Endothelial cell (in vitro differentiated cells): Measurements from ENCODE around the gene PPP2R2C. TPM values are rescaled to one million over a fixed set of nuclear protein-coding genes. Genes with fewer than 3 reads are reported as not detected.

Experiments
- DNase-seq: peaks from one replicate; pipeline ENCODE4 v3.0.0; 2021; ENCODE audit warnings: low spot score
- H3K27ac Mint-ChIP-seq: one replicate; pipeline ENCODE4 v1.8.0; 2021; ENCODE audit warnings: mixed read lengths, inconsistent platforms; ENCODE audit not compliant: unreplicated experiment
- H3K27me3 Mint-ChIP-seq: one replicate; pipeline ENCODE4 v1.8.0; 2021; ENCODE audit warnings: mild to moderate bottlenecking, moderate library complexity, mixed read lengths, inconsistent platforms; ENCODE audit not compliant: unreplicated experiment
- H3K36me3 Mint-ChIP-seq: one replicate; pipeline ENCODE4 v1.8.0; 2021; ENCODE audit warnings: mild to moderate bottlenecking, low read depth, mixed read lengths, inconsistent platforms; ENCODE audit not compliant: unreplicated experiment
- H3K4me1 Mint-ChIP-seq: one replicate; pipeline ENCODE4 v1.8.0; 2021; ENCODE audit warnings: mild to moderate bottlenecking, mixed read lengths, inconsistent platforms; ENCODE audit not compliant: unreplicated experiment
- H3K4me3 Mint-ChIP-seq: one replicate; pipeline ENCODE4 v1.8.0; 2021; ENCODE audit warnings: mild to moderate bottlenecking, mixed read lengths, inconsistent platforms; ENCODE audit not compliant: unreplicated experiment
- H3K9me3 Mint-ChIP-seq: one replicate; pipeline ENCODE4 v1.8.0; 2021; ENCODE audit warnings: mixed read lengths, inconsistent platforms; ENCODE audit not compliant: unreplicated experiment
- total RNA-seq: library from RNA; stranded (reverse); fragmentation: NEBNext Ultra II Directional; extraction: Animal tissue kit (Norgen Biotek cat#: 25700); gene quantifications from one replicate; pipeline ENCODE4 v1.2.1, GENCODE V29; 2021; ENCODE audit not compliant: unreplicated experiment
- TF ChIP-seq, protein P1 (sequence below): fragments of 200-600 bp; sonication (generic); IDR thresholded peaks from one replicate; pipeline ENCODE4 v1.5.0; 2021; ENCODE audit warnings: antibody characterized with exemption; ENCODE audit not compliant: unreplicated experiment

Gene PPP2R2C
- total RNA-seq, 1 donor from 2014 or later: 1.7 TPM

DNA sequence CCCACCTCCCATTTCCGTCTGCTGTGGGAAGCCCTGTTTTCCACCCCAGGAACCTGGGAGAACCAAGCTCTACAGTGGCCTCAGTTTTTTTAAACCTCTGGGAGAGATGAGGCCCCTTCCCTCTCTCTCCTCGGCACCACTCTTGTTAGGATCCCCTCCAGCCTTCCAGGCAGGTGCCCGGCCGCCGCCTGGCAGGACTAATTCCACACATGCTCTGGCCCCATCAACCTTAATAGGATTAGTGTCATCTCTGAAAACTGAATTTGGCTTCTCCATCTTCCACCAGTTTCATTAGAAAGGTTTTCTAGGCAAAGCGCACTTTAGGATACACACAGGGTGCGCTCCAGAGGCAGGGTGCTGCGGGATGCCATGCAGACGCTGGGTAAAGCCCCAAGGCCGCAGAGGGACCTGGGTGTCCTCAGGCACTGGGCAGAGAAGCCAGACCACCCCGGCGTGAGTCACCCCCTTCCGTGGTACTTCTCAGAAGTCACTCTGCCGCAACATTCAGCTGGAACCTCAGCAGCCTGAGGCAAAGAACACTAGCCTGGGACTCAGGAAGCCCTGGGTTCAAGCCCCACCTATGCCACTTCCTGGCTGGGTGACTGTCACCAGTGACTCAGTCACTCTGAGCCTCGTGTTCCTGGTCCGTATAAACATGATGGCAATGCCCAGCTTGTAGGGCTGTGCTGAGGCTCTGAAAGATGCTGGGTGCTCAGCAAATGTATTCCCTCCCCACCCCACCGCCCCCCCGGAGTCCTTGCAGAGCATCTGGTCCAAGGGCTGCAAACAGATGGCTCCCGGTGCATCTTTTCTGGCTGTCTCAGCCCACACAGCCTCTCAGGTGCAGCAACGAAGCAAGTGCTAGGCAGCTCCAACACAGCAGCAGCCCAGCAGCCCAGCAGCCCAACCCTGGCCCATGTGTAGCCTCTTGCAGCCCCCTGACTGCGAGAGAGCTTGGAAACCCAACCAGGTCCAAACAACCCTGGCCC lies 29.1 kb downstream of the PPP2R2C start:
- H3K9me3 Mint-ChIP-seq: no peaks in the 10 kb centered on the region
- H3K4me1 Mint-ChIP-seq: peaks cover 18% of the 10 kb centered on the region
- no peak overlapping the region for H3K4me3 Mint-ChIP-seq
- H3K36me3 Mint-ChIP-seq: no peaks in the 10 kb centered on the region
- H3K27ac Mint-ChIP-seq: no peak overlapping the region
- peaks cover 8% of the 10 kb centered on the region for H3K27me3 Mint-ChIP-seq
- no peak for DNase-seq
- TF ChIP-seq, protein P1, sequence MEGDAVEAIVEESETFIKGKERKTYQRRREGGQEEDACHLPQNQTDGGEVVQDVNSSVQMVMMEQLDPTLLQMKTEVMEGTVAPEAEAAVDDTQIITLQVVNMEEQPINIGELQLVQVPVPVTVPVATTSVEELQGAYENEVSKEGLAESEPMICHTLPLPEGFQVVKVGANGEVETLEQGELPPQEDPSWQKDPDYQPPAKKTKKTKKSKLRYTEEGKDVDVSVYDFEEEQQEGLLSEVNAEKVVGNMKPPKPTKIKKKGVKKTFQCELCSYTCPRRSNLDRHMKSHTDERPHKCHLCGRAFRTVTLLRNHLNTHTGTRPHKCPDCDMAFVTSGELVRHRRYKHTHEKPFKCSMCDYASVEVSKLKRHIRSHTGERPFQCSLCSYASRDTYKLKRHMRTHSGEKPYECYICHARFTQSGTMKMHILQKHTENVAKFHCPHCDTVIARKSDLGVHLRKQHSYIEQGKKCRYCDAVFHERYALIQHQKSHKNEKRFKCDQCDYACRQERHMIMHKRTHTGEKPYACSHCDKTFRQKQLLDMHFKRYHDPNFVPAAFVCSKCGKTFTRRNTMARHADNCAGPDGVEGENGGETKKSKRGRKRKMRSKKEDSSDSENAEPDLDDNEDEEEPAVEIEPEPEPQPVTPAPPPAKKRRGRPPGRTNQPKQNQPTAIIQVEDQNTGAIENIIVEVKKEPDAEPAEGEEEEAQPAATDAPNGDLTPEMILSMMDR: no peak

DNA sequence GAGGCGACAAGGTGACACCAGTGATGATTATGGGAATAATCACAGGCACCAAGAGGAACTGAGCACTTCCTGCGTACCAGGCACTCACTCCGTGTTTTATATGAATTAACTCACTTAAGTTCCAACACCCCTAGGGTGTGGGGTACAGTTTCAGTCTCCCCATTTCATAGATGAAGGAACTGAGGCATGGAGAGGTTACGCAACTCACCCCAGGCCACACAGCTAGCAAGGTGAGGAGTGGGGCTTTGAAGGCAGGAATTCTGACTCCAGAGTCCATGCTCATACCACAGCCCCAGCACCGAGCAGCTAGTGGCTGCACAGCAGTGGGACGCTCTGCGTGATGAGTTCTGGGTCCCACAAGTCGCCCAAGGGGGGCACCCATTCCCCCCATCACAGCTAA lies 29.9 kb downstream of the PPP2R2C start:
- H3K27me3 Mint-ChIP-seq: peaks cover 8% of the 10 kb centered on the region

DNA sequence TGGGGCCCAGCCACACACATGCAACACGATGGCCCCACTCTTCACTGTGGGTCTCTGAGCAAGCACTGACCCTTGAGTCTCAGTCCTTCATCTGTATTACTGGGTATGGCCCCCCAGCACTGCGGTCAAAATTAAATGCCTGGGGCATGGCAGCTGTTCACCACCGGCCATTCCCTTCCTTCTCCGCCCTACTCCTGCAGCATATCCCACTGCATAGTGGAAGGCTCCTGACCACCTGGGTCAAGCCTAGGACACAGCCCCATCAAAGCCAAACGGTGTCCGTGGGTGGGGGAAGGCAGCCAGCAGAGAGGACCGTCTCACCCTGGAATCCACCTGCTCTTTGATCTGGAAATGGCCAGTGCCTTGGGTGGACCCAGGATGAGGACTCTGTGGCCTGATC lies 30.7 kb downstream of the PPP2R2C start:
- H3K27ac Mint-ChIP-seq: no peak overlapping the region
- no peak overlapping the region for H3K4me3 Mint-ChIP-seq
- H3K4me1 Mint-ChIP-seq: peaks cover 10% of the 10 kb centered on the region
- no peaks in the 10 kb centered on the region for H3K9me3 Mint-ChIP-seq
- DNase-seq: no peak
- H3K27me3 Mint-ChIP-seq: peaks cover 8% of the 10 kb centered on the region
- H3K36me3 Mint-ChIP-seq: no peaks in the 10 kb centered on the region
- TF ChIP-seq, protein P1: no peak

More for the DNA sequence above, 29.9 kb downstream of the PPP2R2C start:
- no peak overlapping the region for H3K27ac Mint-ChIP-seq
- peaks cover 14% of the 10 kb centered on the region for H3K4me1 Mint-ChIP-seq
- no peaks in the 10 kb centered on the region for H3K36me3 Mint-ChIP-seq
- H3K4me3 Mint-ChIP-seq: no peak overlapping the region
- DNase-seq: no peak
- TF ChIP-seq, protein P1: no peak
- no peaks in the 10 kb centered on the region for H3K9me3 Mint-ChIP-seq

DNA sequence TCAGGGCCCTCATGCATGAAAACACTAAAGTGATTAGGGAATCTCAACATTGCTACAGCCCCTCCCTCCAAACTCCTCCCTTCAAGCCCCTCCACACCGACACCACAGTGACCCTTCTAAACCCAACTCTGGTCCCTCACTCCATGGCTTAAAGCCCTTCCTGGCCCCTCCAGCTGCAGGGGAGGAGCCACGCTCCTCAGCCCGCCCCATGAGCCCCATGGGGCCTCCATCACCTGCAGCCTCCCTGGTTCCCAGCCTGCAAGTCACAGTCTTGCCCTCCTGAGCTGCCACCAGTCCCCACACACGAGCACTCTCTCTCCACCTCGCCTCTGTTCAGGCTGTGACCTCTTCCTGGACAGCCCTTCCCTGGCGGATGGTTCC lies 31.2 kb downstream of the PPP2R2C start:
- Mint-ChIP-seq H3K27me3 (peaks cover 8% of the 10 kb centered on the region), H3K36me3 (no peaks in the 10 kb centered on the region), H3K4me3 (no peak overlapping the region), H3K9me3 (no peaks in the 10 kb centered on the region), H3K27ac (no peak overlapping the region), H3K4me1 (peaks cover 5% of the 10 kb centered on the region)
- TF ChIP-seq, protein P1: no peak
- DNase-seq: no peak
